SK-N-SH treated with all-trans-retinoic acid at 6 μM for 48 hours (cell line): Measurements from ENCODE around the gene CHRNG.

Experiments
- ATAC-seq: fragments of 200-7000 bp; cut with Tn5 transposase; 3 replicates; pipeline ENCODE4 v1.9.1; 2020; ENCODE audit warnings: mild to moderate bottlenecking, moderate library complexity
- ARNTL ChIP-seq: fragments of 450-650 bp; formaldehyde crosslinking; IDR thresholded peaks from 2 replicates; pipeline ENCODE4 v1.5.0; 2020; ENCODE audit warnings: low read depth, mild to moderate bottlenecking, moderate library complexity, borderline replicate concordance
- BACH2 ChIP-seq: fragments of 250-450 bp; sonication (Bioruptor Pico); IDR thresholded peaks from 2 replicates; pipeline ENCODE4 v1.9.0; 2021; ENCODE audit warnings: mild to moderate bottlenecking, borderline replicate concordance
- CSDC2 ChIP-seq: fragments of 250-450 bp; sonication (Bioruptor Pico); IDR thresholded peaks from 2 replicates; pipeline ENCODE4 v1.5.0; 2020; ENCODE audit warnings: mild to moderate bottlenecking, moderate library complexity
- ESRRG ChIP-seq: fragments of 250-450 bp; sonication (Bioruptor Pico); IDR thresholded peaks from 2 replicates; pipeline ENCODE4 v1.6.1; 2021; ENCODE audit warnings: mild to moderate bottlenecking
- GLIS3 ChIP-seq: fragments of 250-450 bp; sonication (Bioruptor Pico); IDR thresholded peaks from 2 replicates; pipeline ENCODE4 v1.5.0; 2020; ENCODE audit warnings: mild to moderate bottlenecking, moderate library complexity
- ISL1 ChIP-seq: fragments of 250-450 bp; sonication (Bioruptor Pico); IDR thresholded peaks from 2 replicates; pipeline ENCODE4 v2.1.2; 2022; ENCODE audit warnings: mild to moderate bottlenecking, moderate library complexity
- OSR1 ChIP-seq: fragments of 250-450 bp; sonication (Bioruptor Pico); IDR thresholded peaks from 2 replicates; pipeline ENCODE4 v1.8.0; 2022; ENCODE audit warnings: moderate library complexity, mild to moderate bottlenecking, inconsistent platforms
- PPARA ChIP-seq: fragments of 250-450 bp; sonication (Bioruptor Pico); IDR thresholded peaks from 2 replicates; pipeline ENCODE4 v1.5.0; 2020; ENCODE audit warnings: mild to moderate bottlenecking, borderline replicate concordance
- RARB ChIP-seq: fragments of 250-450 bp; sonication (Bioruptor Pico); IDR thresholded peaks from 2 replicates; pipeline ENCODE4 v1.8.0; 2021; ENCODE audit warnings: mild to moderate bottlenecking, moderate library complexity
- TCF4 ChIP-seq: fragments of 250-450 bp; sonication (Bioruptor Pico); IDR thresholded peaks from 2 replicates; pipeline ENCODE4 v1.8.0; 2021; ENCODE audit warnings: mild to moderate bottlenecking, moderate library complexity, borderline replicate concordance
- TOX ChIP-seq: fragments of 250-450 bp; sonication (Bioruptor Pico); IDR thresholded peaks from 2 replicates; pipeline ENCODE4 v1.8.0; 2021; ENCODE audit warnings: mild to moderate bottlenecking, moderate library complexity, borderline replicate concordance
- ZC3H10 ChIP-seq: fragments of 250-450 bp; sonication (Bioruptor Pico); IDR thresholded peaks from 2 replicates; pipeline ENCODE4 v1.5.1; 2021; ENCODE audit warnings: mild to moderate bottlenecking, moderate library complexity
- ZFP3 ChIP-seq: fragments of 250-450 bp; sonication (Bioruptor Pico); IDR thresholded peaks from 2 replicates; pipeline ENCODE4 v1.5.0; 2020; ENCODE audit warnings: mild to moderate bottlenecking, moderate library complexity
- ZFP30 ChIP-seq: fragments of 450-650 bp; formaldehyde crosslinking; IDR thresholded peaks from 2 replicates; pipeline ENCODE4 v1.5.0; 2022; ENCODE audit warnings: mild to moderate bottlenecking, moderate library complexity
- ZNF565 ChIP-seq: fragments of 450-650 bp; formaldehyde crosslinking; conservative IDR thresholded peaks from 2 replicates; pipeline ENCODE4 v1.5.0; 2020; ENCODE audit warnings: low read depth, mild to moderate bottlenecking, moderate library complexity
- ZNF70 ChIP-seq: fragments of 450-650 bp; formaldehyde crosslinking; IDR thresholded peaks from 2 replicates; pipeline ENCODE4 v1.5.0; 2020; ENCODE audit warnings: mild to moderate bottlenecking, moderate library complexity
- ZNF8 ChIP-seq: fragments of 450-650 bp; formaldehyde crosslinking; IDR thresholded peaks from 2 replicates; pipeline ENCODE4 v1.5.0; 2020; ENCODE audit warnings: mild to moderate bottlenecking, moderate library complexity
- TF ChIP-seq, protein P1 (sequence below): fragments of 250-450 bp; sonication (Bioruptor Pico); IDR thresholded peaks from 2 replicates; pipeline ENCODE4 v1.8.0; 2020; ENCODE audit warnings: mild to moderate bottlenecking, moderate library complexity, borderline replicate concordance
- TF ChIP-seq, protein P2 (sequence below): fragments of 250-450 bp; sonication (Bioruptor Pico); IDR thresholded peaks from 2 replicates; pipeline ENCODE4 v1.8.0; 2021; ENCODE audit warnings: low read depth, mild to moderate bottlenecking, moderate library complexity, borderline replicate concordance
- TF ChIP-seq, protein P3 (sequence below): fragments of 250-450 bp; sonication (Bioruptor Pico); IDR thresholded peaks from 2 replicates; pipeline ENCODE4 v1.5.1; 2020; ENCODE audit warnings: low read depth, mild to moderate bottlenecking, moderate library complexity
- TF ChIP-seq, protein P4 (sequence below): fragments of 250-450 bp; sonication (Bioruptor Pico); IDR thresholded peaks from 2 replicates; pipeline ENCODE4 v1.5.1; 2021; ENCODE audit warnings: mild to moderate bottlenecking, moderate library complexity
- TF ChIP-seq, protein P5 (sequence below): fragments of 250-450 bp; sonication (Bioruptor Pico); IDR thresholded peaks from 2 replicates; pipeline ENCODE4 v1.5.0; 2020; ENCODE audit warnings: mild to moderate bottlenecking, moderate library complexity

Gene CHRNG

DNA sequence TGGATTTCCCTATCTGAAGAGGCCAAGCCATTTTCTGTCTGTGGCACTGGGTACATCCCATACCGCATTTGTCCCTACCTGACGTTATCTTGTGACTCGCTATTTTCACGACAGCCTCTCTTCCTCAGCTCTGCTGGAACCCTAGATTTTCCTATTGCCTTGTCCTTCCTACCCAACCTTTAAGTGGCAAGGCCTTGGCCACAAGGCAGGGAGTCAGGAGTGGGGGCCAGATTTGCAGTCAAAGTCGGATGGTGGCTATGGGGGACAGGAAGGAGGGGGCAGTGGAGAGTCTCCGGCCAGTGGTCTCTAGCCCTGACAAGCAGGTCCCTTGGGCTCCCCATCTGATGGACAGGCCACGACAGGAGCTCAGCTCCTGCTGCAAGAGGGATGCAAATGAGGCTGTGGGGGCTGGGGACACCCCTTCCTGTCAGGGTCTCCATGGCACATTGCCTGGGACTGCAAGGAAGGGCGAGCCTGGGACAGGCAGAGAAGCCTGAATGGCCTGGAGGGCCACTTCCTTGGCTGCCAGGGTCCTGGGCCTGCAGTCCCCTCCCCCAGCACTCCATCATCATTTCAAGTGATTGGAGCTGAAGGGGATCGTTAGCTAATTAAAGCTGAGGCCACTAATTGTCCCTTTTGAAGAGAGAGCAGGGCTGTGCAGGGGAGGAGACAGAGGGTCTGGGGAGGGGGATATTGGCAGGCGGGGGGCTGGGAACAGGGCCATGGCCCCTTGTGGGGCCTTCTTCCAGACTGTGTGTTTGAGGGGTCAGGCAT is 45.6 kb upstream of the CHRNG start:
- no peak for ATAC-seq
- no peak for TF ChIP-seq TCF4 (CRISPR knock-in tag)
- no peak for TF ChIP-seq ZNF8 (CRISPR knock-in tag)
- TF ChIP-seq, protein P1, sequence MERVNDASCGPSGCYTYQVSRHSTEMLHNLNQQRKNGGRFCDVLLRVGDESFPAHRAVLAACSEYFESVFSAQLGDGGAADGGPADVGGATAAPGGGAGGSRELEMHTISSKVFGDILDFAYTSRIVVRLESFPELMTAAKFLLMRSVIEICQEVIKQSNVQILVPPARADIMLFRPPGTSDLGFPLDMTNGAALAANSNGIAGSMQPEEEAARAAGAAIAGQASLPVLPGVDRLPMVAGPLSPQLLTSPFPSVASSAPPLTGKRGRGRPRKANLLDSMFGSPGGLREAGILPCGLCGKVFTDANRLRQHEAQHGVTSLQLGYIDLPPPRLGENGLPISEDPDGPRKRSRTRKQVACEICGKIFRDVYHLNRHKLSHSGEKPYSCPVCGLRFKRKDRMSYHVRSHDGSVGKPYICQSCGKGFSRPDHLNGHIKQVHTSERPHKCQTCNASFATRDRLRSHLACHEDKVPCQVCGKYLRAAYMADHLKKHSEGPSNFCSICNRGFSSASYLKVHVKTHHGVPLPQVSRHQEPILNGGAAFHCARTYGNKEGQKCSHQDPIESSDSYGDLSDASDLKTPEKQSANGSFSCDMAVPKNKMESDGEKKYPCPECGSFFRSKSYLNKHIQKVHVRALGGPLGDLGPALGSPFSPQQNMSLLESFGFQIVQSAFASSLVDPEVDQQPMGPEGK (CRISPR knock-in tag) = no peak
- TF ChIP-seq, protein P2, sequence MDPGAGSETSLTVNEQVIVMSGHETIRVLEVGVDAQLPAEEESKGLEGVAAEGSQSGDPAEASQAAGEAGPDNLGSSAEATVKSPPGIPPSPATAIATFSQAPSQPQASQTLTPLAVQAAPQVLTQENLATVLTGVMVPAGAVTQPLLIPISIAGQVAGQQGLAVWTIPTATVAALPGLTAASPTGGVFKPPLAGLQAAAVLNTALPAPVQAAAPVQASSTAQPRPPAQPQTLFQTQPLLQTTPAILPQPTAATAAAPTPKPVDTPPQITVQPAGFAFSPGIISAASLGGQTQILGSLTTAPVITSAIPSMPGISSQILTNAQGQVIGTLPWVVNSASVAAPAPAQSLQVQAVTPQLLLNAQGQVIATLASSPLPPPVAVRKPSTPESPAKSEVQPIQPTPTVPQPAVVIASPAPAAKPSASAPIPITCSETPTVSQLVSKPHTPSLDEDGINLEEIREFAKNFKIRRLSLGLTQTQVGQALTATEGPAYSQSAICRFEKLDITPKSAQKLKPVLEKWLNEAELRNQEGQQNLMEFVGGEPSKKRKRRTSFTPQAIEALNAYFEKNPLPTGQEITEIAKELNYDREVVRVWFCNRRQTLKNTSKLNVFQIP = no peak
- no peak for TF ChIP-seq ARNTL (CRISPR knock-in tag)
- TF ChIP-seq, protein P3, sequence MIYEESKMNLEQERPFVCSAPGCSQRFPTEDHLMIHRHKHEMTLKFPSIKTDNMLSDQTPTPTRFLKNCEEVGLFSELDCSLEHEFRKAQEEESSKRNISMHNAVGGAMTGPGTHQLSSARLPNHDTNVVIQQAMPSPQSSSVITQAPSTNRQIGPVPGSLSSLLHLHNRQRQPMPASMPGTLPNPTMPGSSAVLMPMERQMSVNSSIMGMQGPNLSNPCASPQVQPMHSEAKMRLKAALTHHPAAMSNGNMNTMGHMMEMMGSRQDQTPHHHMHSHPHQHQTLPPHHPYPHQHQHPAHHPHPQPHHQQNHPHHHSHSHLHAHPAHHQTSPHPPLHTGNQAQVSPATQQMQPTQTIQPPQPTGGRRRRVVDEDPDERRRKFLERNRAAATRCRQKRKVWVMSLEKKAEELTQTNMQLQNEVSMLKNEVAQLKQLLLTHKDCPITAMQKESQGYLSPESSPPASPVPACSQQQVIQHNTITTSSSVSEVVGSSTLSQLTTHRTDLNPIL = no peak
- TF ChIP-seq ZC3H10 (CRISPR knock-in tag) = no peak
- no peak for TF ChIP-seq ZNF565
- TF ChIP-seq GLIS3 = no peak
- no peak for TF ChIP-seq ZFP3 (CRISPR knock-in tag)

DNA sequence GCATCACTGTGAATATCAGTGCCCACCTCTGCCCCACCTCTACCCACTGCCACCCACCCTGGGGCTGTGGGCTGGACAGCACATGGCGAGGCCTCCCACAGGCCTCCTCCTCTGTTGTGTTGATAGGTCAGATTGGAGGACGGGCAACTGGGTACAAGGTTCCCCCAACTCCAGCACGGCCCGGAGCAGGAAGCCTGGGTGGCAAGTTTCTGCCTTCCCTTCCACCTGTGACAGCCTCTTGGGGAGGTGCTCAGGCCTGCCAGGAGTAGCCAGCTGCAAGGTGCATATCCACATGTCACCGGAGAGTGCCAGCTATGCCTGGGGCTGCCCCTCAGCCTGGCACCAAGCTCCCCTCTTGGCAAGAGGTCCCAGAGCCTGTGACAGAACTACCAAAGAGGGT is 45.0 kb upstream of the CHRNG start:
- ATAC-seq = no peak
- TF ChIP-seq, protein P4, sequence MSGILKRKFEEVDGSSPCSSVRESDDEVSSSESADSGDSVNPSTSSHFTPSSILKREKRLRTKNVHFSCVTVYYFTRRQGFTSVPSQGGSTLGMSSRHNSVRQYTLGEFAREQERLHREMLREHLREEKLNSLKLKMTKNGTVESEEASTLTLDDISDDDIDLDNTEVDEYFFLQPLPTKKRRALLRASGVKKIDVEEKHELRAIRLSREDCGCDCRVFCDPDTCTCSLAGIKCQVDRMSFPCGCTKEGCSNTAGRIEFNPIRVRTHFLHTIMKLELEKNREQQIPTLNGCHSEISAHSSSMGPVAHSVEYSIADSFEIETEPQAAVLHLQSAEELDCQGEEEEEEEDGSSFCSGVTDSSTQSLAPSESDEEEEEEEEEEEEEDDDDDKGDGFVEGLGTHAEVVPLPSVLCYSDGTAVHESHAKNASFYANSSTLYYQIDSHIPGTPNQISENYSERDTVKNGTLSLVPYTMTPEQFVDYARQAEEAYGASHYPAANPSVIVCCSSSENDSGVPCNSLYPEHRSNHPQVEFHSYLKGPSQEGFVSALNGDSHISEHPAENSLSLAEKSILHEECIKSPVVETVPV (CRISPR knock-in tag) = no peak
- TF ChIP-seq BACH2 (no peak), ARNTL (CRISPR knock-in tag) (no peak), ZFP3 (CRISPR knock-in tag) (no peak), GLIS3 (no peak), ZNF8 (CRISPR knock-in tag) (no peak), CSDC2 (no peak), RARB (no peak), OSR1 (no peak), ZFP30 (CRISPR knock-in tag) (no peak), ZNF70 (CRISPR knock-in tag) (no peak), ZC3H10 (CRISPR knock-in tag) (no peak), ESRRG (CRISPR knock-in tag) (no peak), TOX (no peak), PPARA (CRISPR knock-in tag) (no peak), ISL1 (CRISPR knock-in tag) (no peak), ZNF565 (no peak)
- TF ChIP-seq, protein P1 (CRISPR knock-in tag) = no peak
- TF ChIP-seq, protein P3 = no peak
- TF ChIP-seq, protein P5, sequence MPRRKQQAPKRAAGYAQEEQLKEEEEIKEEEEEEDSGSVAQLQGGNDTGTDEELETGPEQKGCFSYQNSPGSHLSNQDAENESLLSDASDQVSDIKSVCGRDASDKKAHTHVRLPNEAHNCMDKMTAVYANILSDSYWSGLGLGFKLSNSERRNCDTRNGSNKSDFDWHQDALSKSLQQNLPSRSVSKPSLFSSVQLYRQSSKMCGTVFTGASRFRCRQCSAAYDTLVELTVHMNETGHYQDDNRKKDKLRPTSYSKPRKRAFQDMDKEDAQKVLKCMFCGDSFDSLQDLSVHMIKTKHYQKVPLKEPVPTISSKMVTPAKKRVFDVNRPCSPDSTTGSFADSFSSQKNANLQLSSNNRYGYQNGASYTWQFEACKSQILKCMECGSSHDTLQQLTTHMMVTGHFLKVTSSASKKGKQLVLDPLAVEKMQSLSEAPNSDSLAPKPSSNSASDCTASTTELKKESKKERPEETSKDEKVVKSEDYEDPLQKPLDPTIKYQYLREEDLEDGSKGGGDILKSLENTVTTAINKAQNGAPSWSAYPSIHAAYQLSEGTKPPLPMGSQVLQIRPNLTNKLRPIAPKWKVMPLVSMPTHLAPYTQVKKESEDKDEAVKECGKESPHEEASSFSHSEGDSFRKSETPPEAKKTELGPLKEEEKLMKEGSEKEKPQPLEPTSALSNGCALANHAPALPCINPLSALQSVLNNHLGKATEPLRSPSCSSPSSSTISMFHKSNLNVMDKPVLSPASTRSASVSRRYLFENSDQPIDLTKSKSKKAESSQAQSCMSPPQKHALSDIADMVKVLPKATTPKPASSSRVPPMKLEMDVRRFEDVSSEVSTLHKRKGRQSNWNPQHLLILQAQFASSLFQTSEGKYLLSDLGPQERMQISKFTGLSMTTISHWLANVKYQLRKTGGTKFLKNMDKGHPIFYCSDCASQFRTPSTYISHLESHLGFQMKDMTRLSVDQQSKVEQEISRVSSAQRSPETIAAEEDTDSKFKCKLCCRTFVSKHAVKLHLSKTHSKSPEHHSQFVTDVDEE (CRISPR knock-in tag) = no peak
